ENCODE measurements around the gene PHKB. TPM values are rescaled to one million over a fixed set of nuclear protein-coding genes. Genes with fewer than 3 reads are reported as not detected.

PHKB gene
- total RNA-seq, 1 donor from 2014 or later = 53.3 TPM

- no peak for DNase-seq (ENCODE audit: low spot score)
- intact Hi-C loops (cut with DNase I) = no loop called here
Measured at GRCh38 chr16:47592232-47592631, 131.1 kb downstream of the PHKB start.

- DNase-seq (ENCODE audit: low spot score) = no peak
- intact Hi-C loops (cut with DNase I) = no loop called here
Measured at GRCh38 chr16:47599512-47599911, 138.4 kb downstream of the PHKB start.

GRCh38 chr16:47600376-47600775 is 139.2 kb downstream of the PHKB start:
- intact Hi-C loops (cut with DNase I) = no loop called here
- DNase-seq (ENCODE audit: low spot score) = no peak

GRCh38 chr16:47604306-47604705 is 143.2 kb downstream of the PHKB start:
- DNase-seq (ENCODE audit: low spot score) = no peak
- intact Hi-C loops (cut with DNase I) = no loop called here

GRCh38 chr16:47611042-47611441 is 149.9 kb downstream of the PHKB start:
- DNase-seq (ENCODE audit: low spot score) = no peak
- intact Hi-C loops (cut with DNase I) = no loop called here

- no peak for DNase-seq (ENCODE audit: low spot score)
- intact Hi-C loops (cut with DNase I) = no loop called here
Measured at GRCh38 chr16:47611848-47612493, 150.8 kb downstream of the PHKB start.

GRCh38 chr16:47612711-47613110 is 151.6 kb downstream of the PHKB start:
- DNase-seq (ENCODE audit: low spot score) = no peak
- intact Hi-C loops (cut with DNase I) = no loop called here

- intact Hi-C loops (cut with DNase I) = no loop called here
- DNase-seq (ENCODE audit: low spot score) = no peak
Measured at GRCh38 chr16:47613251-47613650, 152.1 kb downstream of the PHKB start.

GRCh38 chr16:47617732-47618131 is 156.6 kb downstream of the PHKB start:
- intact Hi-C loops (cut with DNase I) = no loop called here
- DNase-seq (ENCODE audit: low spot score) = no peak

- no peak for DNase-seq (ENCODE audit: low spot score)
- intact Hi-C loops (cut with DNase I) = no loop called here
Measured at GRCh38 chr16:47622451-47623176, 161.5 kb downstream of the PHKB start.

- intact Hi-C loops (cut with DNase I) = no loop called here
- DNase-seq (ENCODE audit: low spot score) = no peak
Measured at GRCh38 chr16:47624563-47624962, 163.4 kb downstream of the PHKB start.

- intact Hi-C loops (cut with DNase I) = no loop called here
- DNase-seq (ENCODE audit: low spot score) = no peak
Measured at GRCh38 chr16:47625115-47625567, 164.0 kb downstream of the PHKB start.

- intact Hi-C loops (cut with DNase I) = no loop called here
- no peak for DNase-seq (ENCODE audit: low spot score)
Measured at GRCh38 chr16:47626246-47626645, 165.1 kb downstream of the PHKB start.

- intact Hi-C loops (cut with DNase I) = no loop called here
- no peak for DNase-seq (ENCODE audit: low spot score)
Measured at GRCh38 chr16:47627085-47627639, 166.0 kb downstream of the PHKB start.

- no peak for DNase-seq (ENCODE audit: low spot score)
- intact Hi-C loops (cut with DNase I) = no loop called here
Measured at GRCh38 chr16:47627721-47628120, 166.6 kb downstream of the PHKB start.

GRCh38 chr16:47631131-47631530 is 170.0 kb downstream of the PHKB start:
- DNase-seq (ENCODE audit: low spot score) = no peak
- intact Hi-C loops (cut with DNase I) = no loop called here

GRCh38 chr16:47634126-47634525 is 173.0 kb downstream of the PHKB start:
- no peak for DNase-seq (ENCODE audit: low spot score)
- intact Hi-C loops (cut with DNase I) = no loop called here

- DNase-seq (ENCODE audit: low spot score) = no peak
- intact Hi-C loops (cut with DNase I) = no loop called here
Measured at GRCh38 chr16:47634727-47635126, 173.6 kb downstream of the PHKB start.

- intact Hi-C loops (cut with DNase I) = no loop called here
- no peak for DNase-seq (ENCODE audit: low spot score)
Measured at GRCh38 chr16:47636501-47637099, 175.5 kb downstream of the PHKB start.

GRCh38 chr16:47638175-47638574 is 177.0 kb downstream of the PHKB start:
- no peak for DNase-seq (ENCODE audit: low spot score)
- intact Hi-C loops (cut with DNase I) = no loop called here

- DNase-seq (ENCODE audit: low spot score) = no peak
- intact Hi-C loops (cut with DNase I) = no loop called here
Measured at GRCh38 chr16:47640661-47641060, 179.5 kb downstream of the PHKB start.

All from cardiac septum (tissue), 1 donor.